Adipose tissue (tissue), 3 donors: ENCODE results near the gene ST8SIA3. TPM values are rescaled to one million over a fixed set of nuclear protein-coding genes. Genes with fewer than 3 reads are reported as not detected.

Experiments
- H3K27ac ChIP-seq: one replicate; pipeline ENCODE4 v1.5.1; 2013; ENCODE audit warnings: low read depth, low read length
- WGBS, 3 donors: extraction: QIAGEN DNeasy Blood & Tissue Kit; methylation state at CpG; one replicate each; pipeline ENCODE4 v1.1.7; 2013; 5-methylcytosine and 5-hydroxymethylcytosine counted together
- polyA plus RNA-seq, 3 donors: library from polyadenylated mRNA; stranded (reverse); fragments of 200-250 nt; gene quantifications; one replicate each; pipeline ENCODE4 v1.2.3, GENCODE V29; 2013
- donor health status: healthy with polysubstance abuse.
- donor health status: Bipolar disorder and iron deficiency.
- donor health status: healthy.

Gene ST8SIA3
- polyA plus RNA-seq = under 1 TPM in 2 of 3 donors, not detected in 1; 0.01 to 0.41 TPM

GRCh38 chr18:57352271-57352701 is at the start of gene ST8SIA3:
Gene ST8SIA3, plus strand, starts transcription at chr18:57352557. Its CDS starts 290 bp downstream, at chr18:57352847.
- no peak within 1 kb of the TSS for H3K27ac ChIP-seq
- WGBS, 3 donors = 1 to 2% (median 1%) methylated on average over 35 to 38 of the region's 38 CpGs

GRCh38 chr18:57311472-57311871 is 40.9 kb upstream of the ST8SIA3 start:
- no peak overlapping the region for H3K27ac ChIP-seq
- 69 to 83% (median 79%) methylated on average over 4 of the region's 4 CpGs for WGBS, 3 donors

GRCh38 chr18:57312346-57313144 is 39.8 kb upstream of the ST8SIA3 start:
- 60 to 77% (median 74%) methylated on average over 3 of the region's 3 CpGs for WGBS, 3 donors

GRCh38 chr18:57320603-57321002 is 31.8 kb upstream of the ST8SIA3 start:
- 51 to 80% (median 79%) methylated on average over 2 of the region's 2 CpGs for WGBS, 3 donors
- no peak overlapping the region for H3K27ac ChIP-seq

More at GRCh38 chr18:57312346-57313144, 39.8 kb upstream of the ST8SIA3 start:
- H3K27ac ChIP-seq = no peak overlapping the region

GRCh38 chr18:57325491-57326166 is 26.7 kb upstream of the ST8SIA3 start:
- no peak overlapping the region for H3K27ac ChIP-seq
- 12 to 43% (median 21%) methylated on average over 1 of the region's 1 CpG for WGBS, 3 donors

GRCh38 chr18:57326718-57327323 is 25.5 kb upstream of the ST8SIA3 start:
- 30 to 47% (median 42%) methylated on average over 8 of the region's 8 CpGs for WGBS, 3 donors
- H3K27ac ChIP-seq = no peak overlapping the region

GRCh38 chr18:57328665-57329064 is 23.7 kb upstream of the ST8SIA3 start:
- H3K27ac ChIP-seq = no peak overlapping the region
- 64 to 81% (median 74%) methylated on average over 3 of the region's 3 CpGs for WGBS, 3 donors

GRCh38 chr18:57329856-57330255 is 22.5 kb upstream of the ST8SIA3 start:
- H3K27ac ChIP-seq = no peak overlapping the region
- WGBS, 3 donors = 67 to 84% (median 72%) methylated on average over 5 of the region's 5 CpGs

- no peak overlapping the region for H3K27ac ChIP-seq
- WGBS, 3 donors = 90 to 92% (median 90%) methylated on average over 2 of the region's 2 CpGs
Observed at GRCh38 chr18:57331718-57332117, 20.6 kb upstream of the ST8SIA3 start.

GRCh38 chr18:57333940-57334339 is 18.4 kb upstream of the ST8SIA3 start:
- 48 to 53% (median 48%) methylated on average over 5 of the region's 5 CpGs for WGBS, 3 donors
- H3K27ac ChIP-seq = no peak overlapping the region

- WGBS, 3 donors = 59 to 67% (median 65%) methylated on average over 6 of the region's 6 CpGs
- no peak overlapping the region for H3K27ac ChIP-seq
Observed at GRCh38 chr18:57334383-57334782, 18.0 kb upstream of the ST8SIA3 start.

- WGBS, 3 donors = 72 to 77% (median 73%) methylated on average over 2 of the region's 2 CpGs
- H3K27ac ChIP-seq = no peak overlapping the region
Observed at GRCh38 chr18:57336343-57336742, 16.0 kb upstream of the ST8SIA3 start.

- no peak overlapping the region for H3K27ac ChIP-seq
- 81 to 85% (median 85%) methylated on average over 4 of the region's 4 CpGs for WGBS, 3 donors
Observed at GRCh38 chr18:57337890-57338289, 14.5 kb upstream of the ST8SIA3 start.

GRCh38 chr18:57343833-57344232 is 8.5 kb upstream of the ST8SIA3 start:
- H3K27ac ChIP-seq = no peak overlapping the region
- 38 to 62% (median 47%) methylated on average over 1 of the region's 1 CpG for WGBS, 3 donors

- H3K27ac ChIP-seq = no peak overlapping the region
- WGBS, 3 donors = 89 to 94% (median 90%) methylated on average over 2 of the region's 2 CpGs
Observed at GRCh38 chr18:57346876-57347275, 5.5 kb upstream of the ST8SIA3 start.

GRCh38 chr18:57347784-57348183 is 4.6 kb upstream of the ST8SIA3 start:
- H3K27ac ChIP-seq = no peak overlapping the region
- 70 to 78% (median 75%) methylated on average over 11 of the region's 11 CpGs for WGBS, 3 donors

GRCh38 chr18:57352761-57353136 is 392 bp downstream of the ST8SIA3 start:
- WGBS, 3 donors = 0 to 2% (median 2%) methylated on average over 20 to 23 of the region's 23 CpGs

GRCh38 chr18:57353137-57353939 is 981 bp downstream of the ST8SIA3 start:
- 2 to 5% (median 4%) methylated on average over 46 to 61 of the region's 61 CpGs for WGBS, 3 donors
- H3K27ac ChIP-seq = no peak overlapping the region

More at GRCh38 chr18:57352761-57353136, 392 bp downstream of the ST8SIA3 start:
- H3K27ac ChIP-seq = no peak overlapping the region
